K562 (cell line): ENCODE results near the gene INSIG1. TPM values are rescaled to one million over a fixed set of nuclear protein-coding genes. Genes with fewer than 3 reads are reported as not detected.

Experiments
- ATAC-seq: fragments of 200-7000 bp; cut with Tn5 transposase; 3 replicates; pipeline ENCODE4 v1.9.1; 2020; ENCODE audit warnings: moderate library complexity
- BruUV-seq: library from RNA; stranded (reverse); fragments of 400-500 nt; replicated peaks from 2 replicates; lab custom pipeline; 2021; lab: Mats Ljungman, UMichigan
- CTCF ChIA-PET: fragments of 300-600 bp; formaldehyde crosslinking; extraction: SDS; loops from one replicate; lab custom pipeline; 2021; ENCODE audit warnings: low intra/inter-chr PET ratio; lab: Yijun Ruan, JAX
- POLR2A ChIA-PET: fragments of 300-600, 350-650 bp; sonication (Branson Sonifier 250); formaldehyde crosslinking; extraction: SDS; loops from one replicate; lab custom pipeline; 2021; ENCODE audit warnings: antibody characterized with exemption, inconsistent platforms; lab: Yijun Ruan, JAX
- DNase-seq, 4 experiments: peaks; one replicate each; pipeline versions ENCODE4 v3.0.0 to v3.0.0-alpha.2; 2011 to 2018; ENCODE audit warnings: low spot score in 3 of 4, mixed read lengths in 3 of 4; ENCODE audit errors: extremely low read depth in 1 of 4
- FAIRE-seq: peaks from 2 replicates; lab custom pipeline; 2011; peaks lifted over from hg19 to GRCh38; lab: Jason Lieb, UNC
- H2AFZ ChIP-seq: 2 replicates; pipeline ENCODE4 v1.6.0; 2011; ENCODE audit warnings: low read depth, low read length, control low read depth, inconsistent platforms
- H3K27ac ChIP-seq: fragments of 200-600 bp; 3 replicates; pipeline ENCODE4 v1.8.0; 2011; ENCODE audit warnings: low read depth, mild to moderate bottlenecking, control low read depth, inconsistent platforms, low read length, moderate library complexity, mixed read lengths; ENCODE audit errors: extremely low read depth
- H3K27me3 ChIP-seq, 2 experiments: fragments of 300-600 bp in 1 of 2; 2 replicates in 1 of 2; 3 replicates in 1 of 2; pipeline versions ENCODE4 v1.6.0 to v1.8.0; 2011; ENCODE audit warnings: inconsistent platforms in 2 of 2, low read length in 2 of 2, mild to moderate bottlenecking in 1 of 2, mixed read lengths in 1 of 2, moderate library complexity in 1 of 2; ENCODE audit not compliant: control insufficient read depth in 2 of 2, insufficient read depth in 2 of 2
- H3K36me3 ChIP-seq: fragments of 300-600 bp; 3 replicates; pipeline ENCODE4 v1.8.0; 2011; ENCODE audit warnings: mild to moderate bottlenecking, low read length, inconsistent platforms; ENCODE audit not compliant: control insufficient read depth, insufficient read depth
- H3K4me1 ChIP-seq, 2 experiments: fragments of 200-600 bp in 1 of 2; replicated peaks in 1 of 2; 2 replicates in 1 of 2; 3 replicates in 1 of 2; pipeline versions ENCODE4 v1.5.1 to v1.8.0; 2011; ENCODE audit warnings: inconsistent platforms in 2 of 2, low read length in 2 of 2, mild to moderate bottlenecking in 1 of 2, mixed read lengths in 1 of 2, moderate library complexity in 1 of 2; ENCODE audit not compliant: control insufficient read depth in 2 of 2, insufficient read depth in 2 of 2
- H3K4me2 ChIP-seq: 2 replicates; pipeline ENCODE4 v1.6.1; 2011; ENCODE audit warnings: low read length, control low read depth, inconsistent platforms, mixed read lengths; ENCODE audit not compliant: insufficient read depth
- H3K4me3 ChIP-seq: fragments of 200-600 bp; sonication (generic), shearing (Covaris generic); 2 replicates; pipeline ENCODE4 v1.5.1; 2016; ENCODE audit warnings: control low read depth, inconsistent platforms
- H3K79me2 ChIP-seq: fragments of 200-600 bp; 3 replicates; pipeline ENCODE4 v1.8.0; 2011; ENCODE audit warnings: low read length, inconsistent platforms; ENCODE audit not compliant: control insufficient read depth, insufficient read depth
- H3K9ac ChIP-seq, 2 experiments: 2 replicates each; pipeline versions ENCODE4 v1.6.0 to v1.6.1; 2011; ENCODE audit warnings: low read depth in 2 of 2, low read length in 2 of 2, control low read depth in 1 of 2, inconsistent platforms in 1 of 2, mild to moderate bottlenecking in 1 of 2, mixed read lengths in 1 of 2; ENCODE audit not compliant: insufficient read depth in 1 of 2
- H3K9me1 ChIP-seq: one replicate; pipeline ENCODE4 v1.6.0; 2011; ENCODE audit warnings: inconsistent platforms, mild to moderate bottlenecking, low read length, moderate library complexity; ENCODE audit not compliant: control insufficient read depth, insufficient read depth
- H3K9me3 ChIP-seq: replicated peaks from 2 replicates; pipeline ENCODE4 v1.5.1; 2011; ENCODE audit warnings: low read depth, low read length, inconsistent platforms; ENCODE audit not compliant: control insufficient read depth, insufficient read depth
- H4K20me1 ChIP-seq: replicated peaks from 2 replicates; pipeline ENCODE4 v1.6.1; 2011; ENCODE audit warnings: low read length, inconsistent platforms, mixed read lengths; ENCODE audit not compliant: control insufficient read depth, insufficient read depth
- BMI1 ChIP-seq: fragments of 150-350 bp; IDR thresholded peaks from 2 replicates; pipeline ENCODE4 v1.6.1; 2014; ENCODE audit warnings: low read length
- CREB1 ChIP-seq, 2 experiments: sonication (generic) in 1 of 2; formaldehyde crosslinking in 1 of 2; IDR thresholded peaks; 2 replicates each; pipeline versions ENCODE4 v1.6.1 to v1.8.0; 2012 to 2022; ENCODE audit warnings: inconsistent platforms in 1 of 2, mild to moderate bottlenecking in 1 of 2, missing genetic modification reagents in 1 of 2, moderate library complexity in 1 of 2
- GTF2A2 ChIP-seq: IDR thresholded peaks from 2 replicates; pipeline ENCODE4 v1.6.1; 2016; ENCODE audit warnings: mild to moderate bottlenecking, missing genetic modification characterization, missing compliant biosample characterization
- HOXB6 ChIP-seq: fragments of 250-450 bp; sonication (Bioruptor Pico); IDR thresholded peaks from 2 replicates; pipeline ENCODE4 v1.5.1; 2022; ENCODE audit warnings: mild to moderate bottlenecking, borderline replicate concordance
- NEUROD1 ChIP-seq: fragments of 150-350 bp; IDR thresholded peaks from 2 replicates; pipeline ENCODE4 v1.6.1; 2014; ENCODE audit warnings: borderline replicate concordance, low read length, low read depth; ENCODE audit not compliant: partially characterized antibody
- NFE2 ChIP-seq: IDR thresholded peaks from 2 replicates; pipeline ENCODE4 v1.6.1; 2014; ENCODE audit warnings: antibody characterized with exemption, low read depth
- PRPF4 ChIP-seq: fragments of 200-400 bp; formaldehyde crosslinking; IDR thresholded peaks from one replicate; pipeline ENCODE4 v1.6.1; 2017; ENCODE audit warnings: low read length, low read depth, mild to moderate bottlenecking; ENCODE audit not compliant: insufficient read depth, poor library complexity, severe bottlenecking
- SAFB2 ChIP-seq: fragments of 200-400 bp; formaldehyde crosslinking; IDR thresholded peaks from 2 replicates; pipeline ENCODE4 v1.6.1; 2018; ENCODE audit warnings: borderline replicate concordance, low read length, low read depth, moderate library complexity; ENCODE audit not compliant: severe bottlenecking
- XRCC5 ChIP-seq: fragments of 200-400 bp; formaldehyde crosslinking; IDR thresholded peaks from 2 replicates; pipeline ENCODE4 v1.6.1; 2017; ENCODE audit warnings: low read depth, mild to moderate bottlenecking, low read length
- YY1 ChIP-seq, 3 experiments: IDR thresholded peaks; 2 replicates each; pipeline ENCODE4 v1.6.1; 2011; ENCODE audit warnings: low read length in 2 of 3, mild to moderate bottlenecking in 2 of 3, moderate library complexity in 2 of 3, borderline replicate concordance in 1 of 3, control low read depth in 1 of 3, low read depth in 1 of 3; ENCODE audit not compliant: insufficient read depth in 3 of 3, insufficient replicate concordance in 2 of 3, control insufficient read depth in 1 of 3, insufficient read length in 1 of 3; ENCODE audit errors: extremely low read depth in 1 of 3
- ZNF24 ChIP-seq: fragments of 450-650 bp; IDR thresholded peaks from 2 replicates; pipeline ENCODE4 v1.6.1; 2016
- ZNF740 ChIP-seq, 3 experiments: fragments of 200-800 bp in 1 of 3; sonication (Bioruptor generic) in 1 of 3; sonication (generic) in 1 of 3; formaldehyde crosslinking in 1 of 3; IDR thresholded peaks; 2 replicates each; pipeline versions ENCODE4 v1.6.1 to v1.8.0; 2016 to 2022; ENCODE audit warnings: mild to moderate bottlenecking in 2 of 3, missing compliant biosample characterization in 2 of 3, missing genetic modification characterization in 2 of 3, missing genetic modification reagents in 1 of 3
- whole genome bisulfite sequencing: fragments of 100-300 bp; shearing (Covaris generic); methylation state at CpG from one replicate; pipeline ENCODE4 v1.1.6; 2016; ENCODE audit warnings: low coverage, mixed read lengths; ENCODE audit not compliant: insufficient coverage; ENCODE audit errors: missing lambda C conversion rate; 5-methylcytosine and 5-hydroxymethylcytosine counted together
- in situ Hi-C: fragments of 300-500 bp; cut with MboI; formaldehyde crosslinking; loops from 4 replicates; pipeline ENCODE4 v1.15.0; 2018; ENCODE audit warnings: inconsistent platforms, mixed read lengths
- intact Hi-C: fragments of 100-400 bp; cut with micrococcal nuclease; formaldehyde crosslinking; loops from 2 replicates; pipeline ENCODE4 v1.14.2; 2022
- polyA plus RNA-seq, 8 experiments: library from polyadenylated mRNA; depleted of rRNA in 4 of 8; stranded (reverse) in 5 of 8; unstranded in 3 of 8; fragments of >200 nt; fragmentation: Nextera tagmentation in 2 of 8; fragmentation: Illumina TruSeq in 1 of 8; extraction: Ambion mirVana in 2 of 8; extraction: Trizol in 1 of 8; gene quantifications; 2 replicates each; pipeline versions ENCODE4 v1.2.1 to v1.2.3, GENCODE V29; 2011 to 2014; ENCODE audit warnings: inconsistent platforms in 1 of 8, missing spikeins in 1 of 8
- total RNA-seq, 7 experiments: library from RNA; depleted of rRNA in 6 of 7; stranded (reverse); fragments of >200 nt in 6 of 7; fragmentation: Illumina TruSeq in 2 of 7; extraction: Trizol in 2 of 7; gene quantifications; 2 replicates each; pipeline versions ENCODE4 v1.2.1 to v1.2.3, GENCODE V29; 2011 to 2021; ENCODE audit warnings: low replicate concordance in 1 of 7
- TF ChIP-seq, protein P1 (sequence below): fragments of 200-800 bp; sonication (Bioruptor generic); IDR thresholded peaks from 2 replicates; pipeline ENCODE4 v1.6.1; 2017; ENCODE audit warnings: missing genetic modification characterization, missing compliant biosample characterization
- TF ChIP-seq, protein P2 (sequence below): sonication (generic); formaldehyde crosslinking; IDR thresholded peaks from 2 replicates; pipeline ENCODE4 v1.8.0; 2022; ENCODE audit warnings: mild to moderate bottlenecking, missing genetic modification reagents, borderline replicate concordance

The INSIG1 gene
- total and polyA plus RNA-seq, 9 of the 15 experiments (the other 6 are each of a cell fraction or from before 2014, with no cell fraction given) = 57.1 to 787 (median 238) TPM

GRCh38 chr7:155336812-155337602, 39.3 kb downstream of the INSIG1 start:
- Histone ChIP-seq H3K4me1 (peaks cover 0 to 13% of the 10 kb centered on the region in 2 experiments; a peak in 1 of 5 replicates), H4K20me1 (peaks cover 5% of the 10 kb centered on the region; the same call in 1 of the 2 replicates), H3K79me2 (no peaks in the 10 kb centered on the region), H3K27me3 (peaks cover 87 to 99% of the 10 kb centered on the region in 2 experiments), H3K36me3 (no peaks in the 10 kb centered on the region), H3K4me3 (no peak overlapping the region), H3K4me2 (no peak overlapping the region), H3K9ac (no peak overlapping the region), H3K9me1 (no peaks in the 10 kb centered on the region), H3K9me3 (no peaks in the 10 kb centered on the region), H3K27ac (no peak overlapping the region), H2AFZ (no peak overlapping the region)
- BruUV-seq = no TSS peak
- in situ Hi-C loops = no loop called here
- DNase-seq = peak in 2 of 4 experiments; percentile 58 to 68
- ChIA-PET CTCF (interaction anchor here (0.7 kb wide), 1 partner anchor 13 kb away, joined by 3 read pairs; no protein-coding TSS in a partner anchor), POLR2A (interaction anchor here (1.6 kb wide), 1 partner anchor 13 kb away, joined by 6 read pairs; no protein-coding TSS in a partner anchor)
- WGBS = 2% methylated on average over 21 of the region's 21 CpGs
- peak; percentile 35; the same call in 2 of the 3 replicates for ATAC-seq
- no peak for FAIRE-seq
- intact Hi-C loops = no loop called here
- no peak for TF ChIP-seq SAFB2
- TF ChIP-seq, protein P1, sequence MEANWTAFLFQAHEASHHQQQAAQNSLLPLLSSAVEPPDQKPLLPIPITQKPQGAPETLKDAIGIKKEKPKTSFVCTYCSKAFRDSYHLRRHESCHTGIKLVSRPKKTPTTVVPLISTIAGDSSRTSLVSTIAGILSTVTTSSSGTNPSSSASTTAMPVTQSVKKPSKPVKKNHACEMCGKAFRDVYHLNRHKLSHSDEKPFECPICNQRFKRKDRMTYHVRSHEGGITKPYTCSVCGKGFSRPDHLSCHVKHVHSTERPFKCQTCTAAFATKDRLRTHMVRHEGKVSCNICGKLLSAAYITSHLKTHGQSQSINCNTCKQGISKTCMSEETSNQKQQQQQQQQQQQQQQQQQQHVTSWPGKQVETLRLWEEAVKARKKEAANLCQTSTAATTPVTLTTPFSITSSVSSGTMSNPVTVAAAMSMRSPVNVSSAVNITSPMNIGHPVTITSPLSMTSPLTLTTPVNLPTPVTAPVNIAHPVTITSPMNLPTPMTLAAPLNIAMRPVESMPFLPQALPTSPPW (CRISPR knock-in tag) = 0 out of 2 replicates have a peak, but pooled peaks have one; percentile 32
- peak; percentile 47; the same call in 1 of the 2 replicates for TF ChIP-seq ZNF740 (CRISPR knock-in tag; IDR thresholded peaks at IDR 0.05)
- no peak for TF ChIP-seq ZNF740 (tag; IDR thresholded peaks at IDR 0.05)
- no peak for TF ChIP-seq NEUROD1
- no peak for TF ChIP-seq GTF2A2 (tag)
- TF ChIP-seq PRPF4 = no peak
- no peak for TF ChIP-seq ZNF24
- no peak for TF ChIP-seq YY1 (IDR thresholded peaks at IDR 0.05; ENCODE audit: borderline replicate concordance in 1 of 3, control insufficient read depth in 1 of 3, extremely low read depth in 1 of 3, insufficient read depth in 3 of 3, insufficient read length in 1 of 3, insufficient replicate concordance in 2 of 3, low read depth in 1 of 3, low read length in 2 of 3)
- TF ChIP-seq XRCC5 = no peak
- TF ChIP-seq BMI1 = no peak
- no peak for TF ChIP-seq NFE2
- TF ChIP-seq, protein P2, sequence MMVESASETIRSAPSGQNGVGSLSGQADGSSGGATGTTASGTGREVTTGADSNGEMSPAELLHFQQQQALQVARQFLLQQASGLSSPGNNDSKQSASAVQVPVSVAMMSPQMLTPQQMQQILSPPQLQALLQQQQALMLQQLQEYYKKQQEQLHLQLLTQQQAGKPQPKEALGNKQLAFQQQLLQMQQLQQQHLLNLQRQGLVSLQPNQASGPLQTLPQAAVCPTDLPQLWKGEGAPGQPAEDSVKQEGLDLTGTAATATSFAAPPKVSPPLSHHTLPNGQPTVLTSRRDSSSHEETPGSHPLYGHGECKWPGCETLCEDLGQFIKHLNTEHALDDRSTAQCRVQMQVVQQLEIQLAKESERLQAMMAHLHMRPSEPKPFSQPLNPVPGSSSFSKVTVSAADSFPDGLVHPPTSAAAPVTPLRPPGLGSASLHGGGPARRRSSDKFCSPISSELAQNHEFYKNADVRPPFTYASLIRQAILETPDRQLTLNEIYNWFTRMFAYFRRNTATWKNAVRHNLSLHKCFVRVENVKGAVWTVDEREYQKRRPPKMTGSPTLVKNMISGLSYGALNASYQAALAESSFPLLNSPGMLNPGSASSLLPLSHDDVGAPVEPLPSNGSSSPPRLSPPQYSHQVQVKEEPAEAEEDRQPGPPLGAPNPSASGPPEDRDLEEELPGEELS (CRISPR knock-in tag) = no peak
- TF ChIP-seq CREB1 (IDR thresholded peaks at IDR 0.05) = no peak
- no peak for TF ChIP-seq CREB1 (CRISPR knock-in tag; IDR thresholded peaks at IDR 0.05)
- TF ChIP-seq HOXB6 (CRISPR knock-in tag) = no peak
